Heart left ventricle (tissue), 16 donors: ENCODE measurements around the gene DHODH. TPM values are rescaled to one million over a fixed set of nuclear protein-coding genes. Genes with fewer than 3 reads are reported as not detected.
"Not testable (repeated sequence)": the region's sequence is repeated elsewhere in the genome, so short reads cannot be mapped to it uniquely, and the experiment has no call there.

Experiments used
- ATAC-seq, 4 donors: fragments of 200-7000 bp; cut with Tn5 transposase; one replicate each; pipeline ENCODE4 v1.9.1; 2020 to 2022; ENCODE audit warnings: moderate library complexity in 4 of 4, mild to moderate bottlenecking in 3 of 4, moderate number of reproducible peaks in 1 of 4
- DNase-seq, 5 donors: peaks; one replicate each; pipeline ENCODE4 v3.0.0-alpha.2; 2020
- H3K27ac ChIP-seq, 12 donors: fragments of 200-600 bp; sonication (generic) in 4 of 12; one replicate each; pipeline versions ENCODE4 v1.5.0 to v1.8.0; 2016 to 2022; ENCODE audit warnings: mild to moderate bottlenecking in 2 of 12
- H3K27me3 ChIP-seq, 9 donors: fragments of 200-600 bp; sonication (generic) in 2 of 9; one replicate each; pipeline versions ENCODE4 v1.5.1 to v1.8.0; 2016 to 2022; ENCODE audit warnings: mild to moderate bottlenecking in 3 of 9
- H3K36me3 ChIP-seq, 9 donors: fragments of 200-600 bp; sonication (generic) in 2 of 9; one replicate each; pipeline versions ENCODE4 v1.5.0 to v1.8.0; 2018 to 2022; ENCODE audit warnings: mild to moderate bottlenecking in 2 of 9
- H3K4me1 ChIP-seq, 12 donors: fragments of 200-600 bp; sonication (generic) in 4 of 12; one replicate each; pipeline versions ENCODE4 v1.5.0 to v1.8.0; 2016 to 2022; ENCODE audit warnings: mild to moderate bottlenecking in 3 of 12
- H3K4me3 ChIP-seq, 12 donors: fragments of 200-600 bp; sonication (generic) in 4 of 12; one replicate each; pipeline versions ENCODE4 v1.5.0 to v1.8.0; 2017 to 2022; ENCODE audit warnings: mild to moderate bottlenecking in 9 of 12, moderate library complexity in 4 of 12
- H3K9me3 ChIP-seq, 12 donors: fragments of 200-600 bp; sonication (generic) in 4 of 12; one replicate each; pipeline versions ENCODE4 v1.5.0 to v1.8.0; 2016 to 2022; ENCODE audit warnings: mild to moderate bottlenecking in 1 of 12
- CTCF ChIP-seq, 12 donors: fragments of 200-600 bp; sonication (generic) in 4 of 12; IDR thresholded peaks; one replicate each; pipeline versions ENCODE4 v1.5.0 to v1.8.0; 2018 to 2022; ENCODE audit warnings: antibody characterized with exemption in 12 of 12, mild to moderate bottlenecking in 5 of 12
- POLR2A ChIP-seq, 2 donors: fragments of 450-650 bp; IDR thresholded peaks; one replicate each; pipeline ENCODE4 v1.6.1; 2017; ENCODE audit warnings: antibody characterized with exemption in 2 of 2, mild to moderate bottlenecking in 2 of 2, moderate library complexity in 2 of 2
- WGBS, 4 donors: extraction: QIAGEN DNeasy Blood & Tissue Kit in 2 of 4; methylation state at CpG; one replicate each; pipeline versions ENCODE4 v1.1.5 to v1.1.7; 2013 to 2018; 5-methylcytosine and 5-hydroxymethylcytosine counted together
- intact Hi-C, 10 donors: fragments of 100-400 bp; cut with DNase I; formaldehyde crosslinking; loops; one replicate each; pipeline versions ENCODE4 v1.11.1 to v1.14.2; 2022
- polyA plus RNA-seq, 2 donors: library from polyadenylated mRNA; stranded (reverse); fragments of 200-250 nt; gene quantifications; one replicate each; pipeline ENCODE4 v1.2.3, GENCODE V29; 2013
- total RNA-seq, 9 donors: library from RNA; depleted of rRNA in 2 of 9; stranded (reverse); fragments of >200 nt in 2 of 9; fragmentation: NEBNext Ultra II Directional in 3 of 9; extraction: Animal tissue kit (Norgen Biotek cat#: 25700) in 3 of 9; gene quantifications; one replicate each; pipeline versions ENCODE4 v1.1.0 to v1.2.4, GENCODE V29; 2016 to 2023
- donor health status: ischemic (EF 13 %, LVEDD 7.1; RV severe dilation, severe dysfunction).
- donor health status: healthy with polysubstance abuse.
- donor health status: DM: no; HTN: yes; CAD: no.
- donor health status: DM: no; HTN: no; CAD: no.
- donor health status: ischemic (EF 25% LVEDD 6.9; RV normal size, moderate dysfunction).
- donor health status: ischemic (EF 25% LVEDD 5.7; RV mildly dilated, moderate dysfunction).
- donor health status: healthy.
- donor health status: DM: yes; HTN: yes; CAD: no.
- donor health status: ischemic (EF 35%, LVEDD 5.7; RV mildly dilated, moderate dysfunction).
- donor health status: nonischemic (EF 11% LVEDD 7.7; RV severe dilation, severe dysfunction).
- donor health status: DM: yes; HTN: yes; CAD: no.
- donor health status: PGD.
- donor health status: ischemic (EF 29% LVEDD 5.4; RV normal size, mild dysfunction).
- donor health status: nonischemic (EF 23%, LVEDD 6.1; RV moderate dilation, normal function).

DHODH gene
- total and polyA plus RNA-seq, 11 donors, result 5.2 to 9.8 (median 7.5) TPM

GRCh38 chr16:72072514-72073342 lies 64.2 kb downstream of the DHODH start:
- no peak for TF ChIP-seq CTCF (IDR thresholded peaks at IDR 0.05)
- no peak for TF ChIP-seq POLR2A (IDR thresholded peaks at IDR 0.05)
- ATAC-seq (peak; percentile 40 to 78 (median 74)), DNase-seq (peak in 3 of 5 donors; percentile 25 to 56 (median 27))
- peaks cover 0 to 36% (median 7%) of the 10 kb centered on the region in 12 donors for H3K4me1 ChIP-seq
- peak overlapping the region; percentile 14 to 98 (median 86) for H3K27ac ChIP-seq
- no peaks in the 10 kb centered on the region for H3K9me3 ChIP-seq
- H3K4me3 ChIP-seq, result peak overlapping the region in 7 of 12 donors; percentile 1 to 32 (median 3)
- peaks cover 0 to 2% (median 0%) of the 10 kb centered on the region in 9 donors for H3K36me3 ChIP-seq
- no peaks in the 10 kb centered on the region for H3K27me3 ChIP-seq
- 30 to 36% (median 33%) methylated on average over 12 of the region's 12 CpGs for WGBS, 4 donors
- intact Hi-C loops, result loop anchor here in 1 of 10 donors (1.0 kb wide), 1 partner anchor 21 kb away; the partner anchor contains the start of genes DHX38 and TXNL4B

- DNase-seq (peak; percentile 55 to 85 (median 69)), ATAC-seq (peak; percentile 92 to 96 (median 94))
- H3K27me3 ChIP-seq, result no peaks in the 10 kb centered on the region
- H3K9me3 ChIP-seq, result no peaks in the 10 kb centered on the region
- TF ChIP-seq CTCF (IDR thresholded peaks at IDR 0.05) (no peak), POLR2A (IDR thresholded peaks at IDR 0.05) (peak in 1 of 2 donors; percentile 25)
- H3K27ac ChIP-seq, result peak overlapping the region; percentile 14 to 98 (median 86)
- H3K36me3 ChIP-seq, result peaks cover 0 to 8% (median 0%) of the 10 kb centered on the region in 9 donors
- H3K4me3 ChIP-seq, result peak overlapping the region in 9 of 12 donors; percentile 3 to 45 (median 26)
- H3K4me1 ChIP-seq, result peaks cover 0 to 36% (median 7%) of the 10 kb centered on the region in 12 donors
- 41 to 62% (median 54%) methylated on average over 8 of the region's 8 CpGs for WGBS, 4 donors
- intact Hi-C loops, result loop anchor here in 2 of 10 donors (1.0 to 2.0 kb wide), 2 partner anchors 19 to 20 kb away; partner anchors contain the start of genes DHX38 (in 2 of the 2) and TXNL4B (in 2 of the 2)
These were observed 65.2 kb downstream of the DHODH start for GRCh38 chr16:72073560-72074230.

GRCh38 chr16:72075067-72075466 lies 66.5 kb downstream of the DHODH start:
- DNase-seq, H3K36me3 ChIP-seq, H3K9me3 ChIP-seq, H3K27me3 ChIP-seq: not testable (repeated sequence)
- intact Hi-C loops, result loop anchor here in 1 of 10 donors (2.0 kb wide), 1 partner anchor 18 kb away; the partner anchor contains the start of genes DHX38 and TXNL4B
- peak overlapping the region in 4 of 12 donors; percentile 16 to 45 (median 30) for H3K4me3 ChIP-seq
- WGBS, 4 donors, result 40 to 71% (median 53%) methylated on average over 1 to 2 of the region's 6 CpGs
- peak overlapping the region in 10 of 12 donors; percentile 64 to 98 (median 86) for H3K27ac ChIP-seq
- peaks cover 0 to 36% (median 7%) of the 10 kb centered on the region in 12 donors for H3K4me1 ChIP-seq
- peak; percentile 43 to 62 (median 49) for ATAC-seq

Other genes starting within 250 kb of the DHODH start
- gene AP1G1, start 199.9 kb upstream of the DHODH start, total RNA-seq, result 10 to 100 TPM; 32.1 to 60.5 (median 37.1) TPM
- 10 to 100 TPM; 10.5 to 33.0 TPM for gene AP1G1, start 199.9 kb upstream of the DHODH start, polyA plus RNA-seq
- gene ATXN1L, start 162.8 kb upstream of the DHODH start, total RNA-seq, result 10 to 100 TPM; 14.3 to 24.2 (median 19.8) TPM
- 10 to 100 TPM in 1 of 2 donors, 1 to 10 TPM in 1; 6.9 to 16.5 TPM for gene ATXN1L, start 162.8 kb upstream of the DHODH start, polyA plus RNA-seq
- gene ZNF821, start 124.6 kb upstream of the DHODH start, total RNA-seq, result 1 to 10 TPM; 2.3 to 5.7 (median 3.9) TPM
- 1 to 10 TPM; 2.3 to 3.9 TPM for gene ZNF821, start 124.6 kb upstream of the DHODH start, polyA plus RNA-seq
- gene IST1, start 113.2 kb upstream of the DHODH start, total RNA-seq, result 100 to 1,000 TPM in 7 of 9 donors, 10 to 100 TPM in 2; 89.2 to 146 (median 109) TPM
- 100 to 1,000 TPM in 1 of 2 donors, 10 to 100 TPM in 1; 54.5 to 105 TPM for gene IST1, start 113.2 kb upstream of the DHODH start, polyA plus RNA-seq
- under 1 TPM in 5 of 9 donors, not detected in 4; 0.05 to 0.27 (median 0.07) TPM for gene PKD1L3, start 8.3 kb upstream of the DHODH start, total RNA-seq
- gene PKD1L3, start 8.3 kb upstream of the DHODH start, polyA plus RNA-seq, result under 1 TPM in 1 of 2 donors, not detected in 1; 0.01 TPM
- gene HP, start 45.8 kb downstream of the DHODH start, total RNA-seq, result 100 to 1,000 TPM in 1 of 9 donors, 10 to 100 TPM in 1, 1 to 10 TPM in 6, under 1 TPM in 1; 0.42 to 314 (median 3.6) TPM
- 1 to 10 TPM; 2.7 to 4.3 TPM for gene HP, start 45.8 kb downstream of the DHODH start, polyA plus RNA-seq
- 100 to 1,000 TPM in 4 of 9 donors, 10 to 100 TPM in 5; 31.4 to 210 (median 54.7) TPM for gene HPR, start 54.5 kb downstream of the DHODH start, total RNA-seq
- 100 to 1,000 TPM in 1 of 2 donors, 10 to 100 TPM in 1; 20.5 to 148 TPM for gene HPR, start 54.5 kb downstream of the DHODH start, polyA plus RNA-seq
- 10 to 100 TPM in 1 of 9 donors, 1 to 10 TPM in 8; 4.6 to 10.5 (median 7.0) TPM for gene TXNL4B, start 84.9 kb downstream of the DHODH start, total RNA-seq
- 10 to 100 TPM in 1 of 2 donors, 1 to 10 TPM in 1; 5.4 to 13.5 TPM for gene TXNL4B, start 84.9 kb downstream of the DHODH start, polyA plus RNA-seq
- gene DHX38, start 85.1 kb downstream of the DHODH start, total RNA-seq, result 10 to 100 TPM; 30.6 to 66.5 (median 41.4) TPM
- 10 to 100 TPM; 32.2 to 52.3 TPM for gene DHX38, start 85.1 kb downstream of the DHODH start, polyA plus RNA-seq
- gene PMFBP1, start 163.4 kb downstream of the DHODH start, total RNA-seq, result under 1 TPM in 5 of 9 donors, not detected in 4; 0.09 to 0.77 (median 0.12) TPM
- under 1 TPM; 0.12 to 0.57 TPM for gene PMFBP1, start 163.4 kb downstream of the DHODH start, polyA plus RNA-seq